Suprapubic skin (tissue), 4 donors: ENCODE results near the gene OSER1.

Experiments used
- CTCF ChIP-seq, 2 donors: fragments of 200-600 bp in 1 of 2; fragments of 450-650 bp in 1 of 2; sonication (generic) in 1 of 2; IDR thresholded peaks; one replicate each; pipeline ENCODE4 v1.5.1; 2016 to 2019; ENCODE audit warnings: antibody characterized with exemption in 2 of 2, mild to moderate bottlenecking in 1 of 2, moderate library complexity in 1 of 2
- EP300 ChIP-seq: sonication (generic); formaldehyde crosslinking; IDR thresholded peaks from one replicate; pipeline ENCODE4 v1.6.1; 2017; ENCODE audit warnings: antibody characterized with exemption
- POLR2A ChIP-seq, 2 donors: fragments of 450-650 bp; IDR thresholded peaks; one replicate each; pipeline ENCODE4 v1.6.1; 2017; ENCODE audit warnings: antibody characterized with exemption in 2 of 2, mild to moderate bottlenecking in 2 of 2, moderate library complexity in 2 of 2
- POLR2AphosphoS5 ChIP-seq, 3 donors: sonication (generic); formaldehyde crosslinking; IDR thresholded peaks; one replicate each; pipeline ENCODE4 v1.6.1; 2017; ENCODE audit warnings: antibody characterized with exemption in 3 of 3

GRCh38 chr20:44183282-44183681 lies 27.3 kb downstream of the OSER1 start:
- TF ChIP-seq POLR2A (IDR thresholded peaks at IDR 0.05) (no peak), CTCF (IDR thresholded peaks at IDR 0.05) (no peak), POLR2AphosphoS5 (IDR thresholded peaks at IDR 0.05) (no peak), EP300 (no peak)
